HUES64 (cell line): ENCODE data around the gene CEBPG.

Experiments used
- H3K27ac ChIP-seq: 2 replicates; pipeline ENCODE4 v1.7.0; 2013; ENCODE audit warnings: low read depth, low read length, inconsistent platforms
- H3K27me3 ChIP-seq: 2 replicates; pipeline ENCODE4 v1.6.1; 2013; ENCODE audit warnings: mild to moderate bottlenecking, low read length; ENCODE audit not compliant: insufficient read depth
- H3K36me3 ChIP-seq: 2 replicates; pipeline ENCODE4 v1.6.1; 2013; ENCODE audit warnings: mild to moderate bottlenecking, low read length; ENCODE audit not compliant: insufficient read depth
- H3K4me1 ChIP-seq: 2 replicates; pipeline ENCODE4 v1.6.1; 2013; ENCODE audit warnings: mild to moderate bottlenecking, low read length, moderate library complexity; ENCODE audit not compliant: insufficient read depth
- H3K4me3 ChIP-seq: 2 replicates; pipeline ENCODE4 v1.5.1; 2013; ENCODE audit warnings: mild to moderate bottlenecking, low read length, moderate library complexity
- H3K9ac ChIP-seq: 2 replicates; pipeline ENCODE4 v1.6.1; 2013; ENCODE audit warnings: mild to moderate bottlenecking, low read depth, low read length
- H3K9me3 ChIP-seq: 2 replicates; pipeline ENCODE4 v1.6.1; 2013; ENCODE audit warnings: low read depth, low read length; ENCODE audit not compliant: insufficient read depth
- WGBS: fragments of 150-250, 120-280 bp; methylation state at CpG from one replicate; pipeline ENCODE4 v1.1.7; 2013; ENCODE audit warnings: missing lambda C conversion rate; 5-methylcytosine and 5-hydroxymethylcytosine counted together

Gene CEBPG

GRCh38 chr19:33418871-33419787 is 45.6 kb downstream of the CEBPG start:
- no peak overlapping the region for H3K27ac ChIP-seq
- no peak overlapping the region for H3K4me3 ChIP-seq
- peaks cover 3% of the 10 kb centered on the region for H3K4me1 ChIP-seq
- no peaks in the 10 kb centered on the region for H3K9me3 ChIP-seq
- H3K36me3 ChIP-seq = no peaks in the 10 kb centered on the region
- no peak overlapping the region for H3K9ac ChIP-seq
- 90% methylated on average over 20 of the region's 20 CpGs for WGBS
- H3K27me3 ChIP-seq = no peaks in the 10 kb centered on the region

- Histone ChIP-seq H3K27me3 (no peaks in the 10 kb centered on the region), H3K36me3 (no peaks in the 10 kb centered on the region), H3K27ac (no peak overlapping the region), H3K9me3 (no peaks in the 10 kb centered on the region), H3K4me1 (peaks cover 3% of the 10 kb centered on the region), H3K4me3 (no peak overlapping the region), H3K9ac (no peak overlapping the region)
- WGBS = 27% methylated on average over 6 of the region's 6 CpGs
Observed at GRCh38 chr19:33419788-33420130, 46.2 kb downstream of the CEBPG start.

- no peaks in the 10 kb centered on the region for H3K9me3 ChIP-seq
- H3K27ac ChIP-seq = no peak overlapping the region
- H3K9ac ChIP-seq = no peak overlapping the region
- H3K4me1 ChIP-seq = peaks cover 3% of the 10 kb centered on the region
- H3K4me3 ChIP-seq = no peak overlapping the region
- WGBS = 94% methylated on average over 9 of the region's 9 CpGs
- H3K27me3 ChIP-seq = no peaks in the 10 kb centered on the region
- no peaks in the 10 kb centered on the region for H3K36me3 ChIP-seq
Observed at GRCh38 chr19:33420821-33421220, 47.3 kb downstream of the CEBPG start.

GRCh38 chr19:33421368-33421767 is 47.9 kb downstream of the CEBPG start:
- no peaks in the 10 kb centered on the region for H3K36me3 ChIP-seq
- H3K27me3 ChIP-seq = no peaks in the 10 kb centered on the region
- H3K27ac ChIP-seq = no peak overlapping the region
- no peak overlapping the region for H3K4me3 ChIP-seq
- H3K9ac ChIP-seq = no peak overlapping the region
- no peaks in the 10 kb centered on the region for H3K9me3 ChIP-seq
- H3K4me1 ChIP-seq = peaks cover 3% of the 10 kb centered on the region
- 86% methylated on average over 7 of the region's 7 CpGs for WGBS

GRCh38 chr19:33422369-33423180 is 49.1 kb downstream of the CEBPG start:
- H3K27ac ChIP-seq = no peak overlapping the region
- no peak overlapping the region for H3K4me3 ChIP-seq
- peaks cover 3% of the 10 kb centered on the region for H3K4me1 ChIP-seq
- no peaks in the 10 kb centered on the region for H3K9me3 ChIP-seq
- no peaks in the 10 kb centered on the region for H3K36me3 ChIP-seq
- H3K9ac ChIP-seq = no peak overlapping the region
- WGBS = 91% methylated on average over 3 of the region's 3 CpGs
- no peaks in the 10 kb centered on the region for H3K27me3 ChIP-seq

- Histone ChIP-seq H3K36me3 (no peaks in the 10 kb centered on the region), H3K4me1 (peaks cover 3% of the 10 kb centered on the region), H3K4me3 (no peak overlapping the region), H3K9me3 (no peaks in the 10 kb centered on the region), H3K27ac (no peak overlapping the region), H3K9ac (no peak overlapping the region), H3K27me3 (no peaks in the 10 kb centered on the region)
- 89% methylated on average over 8 of the region's 8 CpGs for WGBS
Observed at GRCh38 chr19:33424181-33424580, 50.7 kb downstream of the CEBPG start.

- no peaks in the 10 kb centered on the region for H3K36me3 ChIP-seq
- no peak overlapping the region for H3K27ac ChIP-seq
- H3K9me3 ChIP-seq = no peaks in the 10 kb centered on the region
- 95% methylated on average over 24 of the region's 24 CpGs for WGBS
- H3K4me1 ChIP-seq = no peaks in the 10 kb centered on the region
- H3K27me3 ChIP-seq = no peaks in the 10 kb centered on the region
- H3K4me3 ChIP-seq = no peak overlapping the region
- H3K9ac ChIP-seq = no peak overlapping the region
Observed at GRCh38 chr19:33426621-33427361, 53.3 kb downstream of the CEBPG start.

GRCh38 chr19:33427801-33428626 is 54.5 kb downstream of the CEBPG start:
- no peak overlapping the region for H3K9ac ChIP-seq
- H3K27ac ChIP-seq = no peak overlapping the region
- H3K27me3 ChIP-seq = no peaks in the 10 kb centered on the region
- H3K4me1 ChIP-seq = no peaks in the 10 kb centered on the region
- H3K4me3 ChIP-seq = no peak overlapping the region
- no peaks in the 10 kb centered on the region for H3K9me3 ChIP-seq
- H3K36me3 ChIP-seq = no peaks in the 10 kb centered on the region
- WGBS = 91% methylated on average over 21 of the region's 22 CpGs

GRCh38 chr19:33428627-33429125 is 55.2 kb downstream of the CEBPG start:
- Histone ChIP-seq H3K4me1 (no peaks in the 10 kb centered on the region), H3K27me3 (no peaks in the 10 kb centered on the region), H3K36me3 (no peaks in the 10 kb centered on the region), H3K9me3 (no peaks in the 10 kb centered on the region), H3K4me3 (no peak overlapping the region), H3K27ac (no peak overlapping the region), H3K9ac (no peak overlapping the region)
- 93% methylated on average over 5 of the region's 5 CpGs for WGBS

- Histone ChIP-seq H3K4me3 (no peak overlapping the region), H3K4me1 (no peaks in the 10 kb centered on the region), H3K27me3 (no peaks in the 10 kb centered on the region), H3K9ac (no peak overlapping the region), H3K36me3 (no peaks in the 10 kb centered on the region), H3K27ac (no peak overlapping the region), H3K9me3 (no peaks in the 10 kb centered on the region)
- 90% methylated on average over 16 of the region's 17 CpGs for WGBS
Observed at GRCh38 chr19:33429891-33430673, 56.6 kb downstream of the CEBPG start.
